CD4-positive, CD25-positive, alpha-beta regulatory T cell (primary cell): ENCODE measurements around the gene ANKS1B. TPM values are rescaled to one million over a fixed set of nuclear protein-coding genes. Genes with fewer than 3 reads are reported as not detected.
A peak's percentile ranks its signal among the peaks of the same experiment; 100 is the strongest.

Experiments
- ATAC-seq, 2 donors: fragments of 150-1000 bp; cut with Tn5 transposase; one replicate each; pipeline ENCODE4 v1.10.0; 2021; ENCODE audit warnings: low read depth in 2 of 2, moderate number of reproducible peaks in 2 of 2, moderate library complexity in 1 of 2
- DNase-seq, 3 donors: peaks; one replicate each; pipeline versions ENCODE4 v3.0.0 to v3.0.0-alpha.2; 2012 to 2022; ENCODE audit warnings: mixed read lengths in 1 of 3
- H3K27ac ChIP-seq: one replicate; pipeline ENCODE4 v1.7.0; 2013; ENCODE audit warnings: mild to moderate bottlenecking, low read length; ENCODE audit not compliant: insufficient read depth, poor library complexity, severe bottlenecking
- H3K27me3 ChIP-seq: one replicate; pipeline ENCODE4 v1.7.0; 2013; ENCODE audit warnings: low read length; ENCODE audit not compliant: control insufficient read depth, insufficient read depth
- H3K36me3 ChIP-seq: one replicate; pipeline ENCODE4 v1.7.0; 2013; ENCODE audit warnings: mild to moderate bottlenecking, low read length, moderate library complexity; ENCODE audit not compliant: control insufficient read depth, insufficient read depth
- H3K4me1 ChIP-seq: 2 replicates; pipeline ENCODE4 v1.7.0; 2013; ENCODE audit warnings: mild to moderate bottlenecking, low read length; ENCODE audit not compliant: insufficient read depth, control insufficient read depth, poor library complexity, severe bottlenecking
- H3K4me3 ChIP-seq: one replicate; pipeline ENCODE4 v1.7.0; 2013; ENCODE audit warnings: low read depth, mild to moderate bottlenecking, low read length, moderate library complexity
- H3K9me3 ChIP-seq, 2 experiments: 1 replicate in 1 of 2; 2 replicates in 1 of 2; pipeline ENCODE4 v1.7.0; 2013; ENCODE audit warnings: low read length in 2 of 2, mild to moderate bottlenecking in 1 of 2, moderate library complexity in 1 of 2; ENCODE audit not compliant: control insufficient read depth in 2 of 2
- H3K27ac Mint-ChIP-seq, 3 donors: one replicate each; pipeline ENCODE4 v1.8.0; 2020 to 2022; ENCODE audit warnings: mild to moderate bottlenecking in 3 of 3, mixed read lengths in 3 of 3, moderate library complexity in 2 of 3
- H3K27me3 Mint-ChIP-seq: one replicate; pipeline ENCODE4 v1.8.0; 2022; ENCODE audit warnings: mild to moderate bottlenecking, mixed read lengths
- H3K36me3 Mint-ChIP-seq: one replicate; pipeline ENCODE4 v1.8.0; 2020; ENCODE audit warnings: mixed read lengths
- H3K4me1 Mint-ChIP-seq, 4 donors: one replicate each; pipeline ENCODE4 v1.8.0; 2020 to 2022; ENCODE audit warnings: mixed read lengths in 4 of 4, mild to moderate bottlenecking in 1 of 4
- H3K4me3 Mint-ChIP-seq, 4 donors: one replicate each; pipeline ENCODE4 v1.8.0; 2020 to 2022; ENCODE audit warnings: mild to moderate bottlenecking in 4 of 4, mixed read lengths in 4 of 4, moderate library complexity in 3 of 4
- H3K9me3 Mint-ChIP-seq, 7 donors: one replicate each; pipeline ENCODE4 v1.8.0; 2020 to 2022; ENCODE audit warnings: mixed read lengths in 7 of 7, mild to moderate bottlenecking in 3 of 7, moderate library complexity in 2 of 7
- polyA plus RNA-seq, 4 donors: library from polyadenylated mRNA; unstranded; fragments of 300-500 nt; fragmentation: Illumina TruSeq; gene quantifications; one replicate each; pipeline ENCODE4 v1.2.3, GENCODE V29; 2021
- total RNA-seq: library from RNA; stranded (reverse); gene quantifications from one replicate; pipeline ENCODE4 v1.2.3, GENCODE V29; 2022

ANKS1B gene
- total and polyA plus RNA-seq, 5 donors from 2014 or later, result 4.0 to 15.9 (median 9.5) TPM

DNA sequence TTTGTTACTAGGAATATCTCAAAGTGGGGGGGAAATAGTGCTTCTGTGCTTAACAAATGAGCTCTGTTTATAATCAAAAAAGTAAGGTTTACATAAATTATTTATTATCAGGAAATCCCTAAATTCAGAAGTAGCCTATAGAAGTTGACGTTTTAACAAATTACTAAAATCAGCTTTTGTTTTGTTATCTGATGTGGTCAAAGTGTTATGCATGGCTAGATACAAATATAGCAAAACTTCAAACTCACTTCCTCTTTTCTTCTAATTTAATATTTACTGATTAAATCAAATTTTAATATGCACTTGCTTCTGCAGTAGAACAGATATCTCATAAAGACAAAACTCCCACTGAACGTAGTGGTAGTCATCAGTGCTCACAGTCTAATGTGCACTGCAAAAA is 289.7 kb downstream of the ANKS1B start:
- H3K4me3 Mint-ChIP-seq, result peak overlapping the region in 1 of 4 donors; percentile 43
- peaks cover 4% of the 10 kb centered on the region for H3K27me3 Mint-ChIP-seq
- no peaks in the 10 kb centered on the region for H3K4me1 Mint-ChIP-seq
- peaks cover 0 to 10% (median 1%) of the 10 kb centered on the region in 7 donors for H3K9me3 Mint-ChIP-seq
- no peaks in the 10 kb centered on the region for H3K4me1 ChIP-seq
- H3K27ac Mint-ChIP-seq, result no peak overlapping the region
- no peaks in the 10 kb centered on the region for H3K36me3 Mint-ChIP-seq
- no peak overlapping the region for H3K27ac ChIP-seq
- ATAC-seq, result no peak
- no peaks in the 10 kb centered on the region for H3K9me3 ChIP-seq
- DNase-seq, result no peak
- no peak overlapping the region for H3K4me3 ChIP-seq
- no peaks in the 10 kb centered on the region for H3K27me3 ChIP-seq
- no peaks in the 10 kb centered on the region for H3K36me3 ChIP-seq

DNA sequence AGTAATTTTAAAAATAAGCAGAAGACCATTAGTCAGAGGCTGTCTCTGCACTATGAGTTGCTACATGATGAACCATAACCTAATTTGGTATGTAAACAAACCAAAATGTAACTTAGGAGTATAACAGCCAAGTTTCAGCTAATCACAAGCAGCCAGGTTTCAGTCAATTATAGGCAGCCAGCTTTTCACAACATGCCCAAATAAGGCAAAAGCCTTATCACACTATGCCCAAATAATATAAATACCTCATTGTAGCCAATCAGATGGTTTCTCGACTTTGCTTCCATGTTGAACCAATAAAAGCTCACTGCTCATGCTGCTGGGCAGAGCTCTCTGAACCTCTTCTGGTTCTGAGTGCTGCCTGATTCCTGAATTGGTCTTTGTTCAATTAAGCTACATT is 298.6 kb downstream of the ANKS1B start:
- ATAC-seq, result no peak
- no peak for DNase-seq
- H3K27me3 ChIP-seq, result no peaks in the 10 kb centered on the region
- H3K27ac ChIP-seq, result no peak overlapping the region
- Mint-ChIP-seq H3K27ac (no peak overlapping the region), H3K4me3 (no peak overlapping the region), H3K4me1 (no peaks in the 10 kb centered on the region), H3K9me3 (peaks cover 3 to 20% (median 5%) of the 10 kb centered on the region in 7 donors), H3K36me3 (no peaks in the 10 kb centered on the region), H3K27me3 (no peaks in the 10 kb centered on the region)
- no peaks in the 10 kb centered on the region for H3K4me1 ChIP-seq
- no peaks in the 10 kb centered on the region for H3K36me3 ChIP-seq
- H3K4me3 ChIP-seq, result no peak overlapping the region
- no peaks in the 10 kb centered on the region for H3K9me3 ChIP-seq

DNA sequence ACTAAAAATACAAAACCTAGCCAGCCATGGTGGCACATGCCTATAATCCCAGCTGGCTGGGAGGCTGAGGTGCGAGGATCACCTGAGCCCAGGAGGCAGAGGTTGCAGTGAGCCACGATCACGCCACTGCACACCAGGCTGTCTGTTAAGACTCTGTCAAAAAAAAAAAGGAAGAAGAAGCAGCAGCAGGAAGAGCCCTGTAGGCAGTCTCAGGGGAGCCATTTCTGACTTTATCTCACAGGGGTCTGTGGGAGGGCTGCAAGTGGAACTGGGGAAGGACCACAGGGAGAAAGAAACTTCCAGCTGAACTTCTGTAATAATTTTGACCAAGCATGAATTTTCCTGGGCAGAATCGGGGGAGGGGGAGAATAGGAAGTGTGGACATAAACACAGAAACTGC is 304.5 kb downstream of the ANKS1B start:
- no peaks in the 10 kb centered on the region for H3K36me3 ChIP-seq
- Mint-ChIP-seq H3K4me3 (no peak overlapping the region), H3K4me1 (no peaks in the 10 kb centered on the region), H3K27ac (no peak overlapping the region), H3K9me3 (peaks cover 2 to 21% (median 4%) of the 10 kb centered on the region in 7 donors), H3K27me3 (no peaks in the 10 kb centered on the region), H3K36me3 (no peaks in the 10 kb centered on the region)
- DNase-seq (no peak), ATAC-seq (no peak)
- no peaks in the 10 kb centered on the region for H3K4me1 ChIP-seq
- no peak overlapping the region for H3K27ac ChIP-seq
- no peaks in the 10 kb centered on the region for H3K27me3 ChIP-seq
- H3K9me3 ChIP-seq, result no peaks in the 10 kb centered on the region
- H3K4me3 ChIP-seq, result no peak overlapping the region

DNA sequence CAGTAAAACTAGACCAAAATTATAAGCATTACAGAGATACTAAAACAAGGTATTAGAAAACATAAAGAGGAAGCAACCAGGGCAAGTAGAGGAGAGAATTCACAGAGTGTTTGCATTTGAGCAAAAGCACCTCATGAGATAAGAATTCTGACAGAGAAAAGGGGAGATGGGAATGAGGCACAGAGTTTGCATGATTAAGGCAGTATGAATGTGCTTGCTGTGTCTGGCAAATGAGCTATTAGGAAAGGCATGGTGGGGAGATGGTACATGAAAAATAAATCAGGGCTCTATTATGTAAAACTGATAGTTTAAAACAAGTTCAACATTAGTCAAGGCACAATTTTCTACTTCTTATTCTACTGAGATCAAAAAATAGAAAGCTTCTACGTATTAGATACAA is 314.1 kb downstream of the ANKS1B start:
- H3K4me3 Mint-ChIP-seq, result no peak overlapping the region

DNA sequence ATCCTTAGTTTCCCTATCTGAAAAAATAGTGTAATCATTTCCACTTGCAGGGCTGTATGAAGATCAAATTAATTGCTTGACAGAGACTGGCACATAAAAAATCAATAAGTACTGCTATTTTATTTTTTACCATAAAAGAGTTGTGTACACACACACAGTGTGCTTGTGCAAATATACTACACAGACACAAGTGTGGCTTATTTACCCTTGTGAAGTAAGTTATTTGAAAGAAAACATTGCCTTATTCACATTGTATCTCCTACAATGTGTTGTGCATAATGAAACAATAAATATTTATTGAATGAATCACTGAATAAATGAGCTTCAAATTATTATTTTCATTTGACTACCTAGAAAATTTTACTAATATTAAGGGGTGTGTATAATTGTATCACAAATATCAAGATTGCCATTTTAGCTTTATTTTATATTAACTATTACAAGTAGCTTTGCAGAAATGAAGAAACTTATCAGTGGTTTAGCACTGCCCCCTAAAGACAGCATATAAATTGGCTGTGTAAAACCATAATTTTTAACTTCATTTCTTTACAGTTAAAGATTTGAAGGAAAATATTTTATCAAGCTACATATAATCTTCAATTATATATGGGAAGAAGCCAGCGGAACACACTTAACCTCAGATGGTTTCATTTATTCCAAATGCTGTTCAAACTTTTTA is 325.9 kb downstream of the ANKS1B start:
- no peaks in the 10 kb centered on the region for H3K27me3 ChIP-seq
- H3K36me3 Mint-ChIP-seq, result no peaks in the 10 kb centered on the region

More for the DNA sequence above, 314.1 kb downstream of the ANKS1B start:
- ATAC-seq (no peak), DNase-seq (no peak)
- no peaks in the 10 kb centered on the region for H3K9me3 ChIP-seq
- no peak overlapping the region for H3K27ac ChIP-seq
- H3K4me1 ChIP-seq, result no peaks in the 10 kb centered on the region
- H3K4me3 ChIP-seq, result no peak overlapping the region
- no peaks in the 10 kb centered on the region for H3K27me3 Mint-ChIP-seq
- H3K36me3 Mint-ChIP-seq, result no peaks in the 10 kb centered on the region
- H3K4me1 Mint-ChIP-seq, result no peaks in the 10 kb centered on the region
- peaks cover 0 to 8% (median 1%) of the 10 kb centered on the region in 7 donors for H3K9me3 Mint-ChIP-seq
- no peak overlapping the region for H3K27ac Mint-ChIP-seq
- H3K36me3 ChIP-seq, result no peaks in the 10 kb centered on the region
- no peaks in the 10 kb centered on the region for H3K27me3 ChIP-seq

DNA sequence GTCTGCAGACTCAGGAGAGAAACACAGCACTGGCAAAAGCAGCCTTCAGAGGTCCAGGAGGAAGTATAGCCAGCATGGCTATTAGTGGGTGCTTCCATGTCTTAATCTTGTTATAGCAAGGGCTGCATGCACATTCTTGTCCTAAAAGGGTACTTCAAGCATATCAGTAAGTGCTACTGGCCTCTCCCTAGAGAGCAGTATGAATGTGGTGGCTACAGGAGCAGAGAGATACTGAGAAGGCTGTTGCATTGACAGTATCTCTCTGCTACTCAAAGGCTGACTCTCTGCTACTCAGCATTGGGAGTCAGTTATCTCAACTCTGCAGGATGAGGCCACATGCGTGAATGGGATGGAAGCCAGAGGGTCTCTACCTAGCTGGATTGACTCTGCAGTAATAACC is 335.2 kb downstream of the ANKS1B start:
- Histone ChIP-seq H3K9me3 (no peaks in the 10 kb centered on the region), H3K36me3 (no peaks in the 10 kb centered on the region), H3K27me3 (no peaks in the 10 kb centered on the region), H3K4me3 (no peak overlapping the region), H3K4me1 (no peaks in the 10 kb centered on the region), H3K27ac (no peak overlapping the region)
- DNase-seq (no peak), ATAC-seq (no peak)
- H3K4me3 Mint-ChIP-seq, result no peak overlapping the region
- no peaks in the 10 kb centered on the region for H3K27me3 Mint-ChIP-seq
- no peaks in the 10 kb centered on the region for H3K36me3 Mint-ChIP-seq
- H3K9me3 Mint-ChIP-seq, result peaks cover 0 to 4% (median 0%) of the 10 kb centered on the region in 7 donors
- no peak overlapping the region for H3K27ac Mint-ChIP-seq
- no peaks in the 10 kb centered on the region for H3K4me1 Mint-ChIP-seq

More for the DNA sequence above, 325.9 kb downstream of the ANKS1B start:
- Mint-ChIP-seq H3K27ac (no peak overlapping the region), H3K9me3 (peaks cover 0 to 4% (median 0%) of the 10 kb centered on the region in 7 donors), H3K27me3 (no peaks in the 10 kb centered on the region), H3K4me3 (no peak overlapping the region), H3K4me1 (no peaks in the 10 kb centered on the region)
- Histone ChIP-seq H3K27ac (no peak overlapping the region), H3K4me1 (no peaks in the 10 kb centered on the region), H3K4me3 (no peak overlapping the region), H3K9me3 (no peaks in the 10 kb centered on the region), H3K36me3 (no peaks in the 10 kb centered on the region)
- peak in 1 of 3 donors; percentile 1 for DNase-seq
- ATAC-seq, result no peak

DNA sequence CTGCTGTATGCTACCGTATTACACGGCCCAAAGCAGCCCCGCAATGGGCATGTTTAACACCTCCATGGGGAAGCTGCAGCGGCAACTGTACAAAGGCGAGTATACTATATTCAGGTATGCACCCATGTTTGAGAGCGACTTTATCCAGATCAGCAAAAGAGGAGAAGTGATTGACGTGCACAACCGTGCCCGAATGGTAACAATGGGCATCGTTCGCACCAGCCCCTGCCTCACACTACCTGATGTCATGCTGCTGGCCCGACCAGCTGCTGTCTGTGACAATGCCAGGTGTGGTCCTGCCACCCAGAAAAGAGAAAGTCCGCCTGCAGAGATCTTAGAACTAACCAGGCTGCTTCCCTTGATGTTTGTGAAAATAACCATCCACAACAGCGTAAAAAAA is 336.6 kb downstream of the ANKS1B start:
- no peaks in the 10 kb centered on the region for H3K27me3 Mint-ChIP-seq
- peaks cover 0 to 4% (median 0%) of the 10 kb centered on the region in 7 donors for H3K9me3 Mint-ChIP-seq
- no peaks in the 10 kb centered on the region for H3K36me3 Mint-ChIP-seq
- Histone ChIP-seq H3K36me3 (no peaks in the 10 kb centered on the region), H3K4me1 (no peaks in the 10 kb centered on the region), H3K27ac (no peak overlapping the region), H3K27me3 (no peaks in the 10 kb centered on the region), H3K9me3 (no peaks in the 10 kb centered on the region), H3K4me3 (no peak overlapping the region)
- no peaks in the 10 kb centered on the region for H3K4me1 Mint-ChIP-seq
- ATAC-seq, result no peak
- H3K4me3 Mint-ChIP-seq, result no peak overlapping the region
- DNase-seq, result no peak
- H3K27ac Mint-ChIP-seq, result no peak overlapping the region

DNA sequence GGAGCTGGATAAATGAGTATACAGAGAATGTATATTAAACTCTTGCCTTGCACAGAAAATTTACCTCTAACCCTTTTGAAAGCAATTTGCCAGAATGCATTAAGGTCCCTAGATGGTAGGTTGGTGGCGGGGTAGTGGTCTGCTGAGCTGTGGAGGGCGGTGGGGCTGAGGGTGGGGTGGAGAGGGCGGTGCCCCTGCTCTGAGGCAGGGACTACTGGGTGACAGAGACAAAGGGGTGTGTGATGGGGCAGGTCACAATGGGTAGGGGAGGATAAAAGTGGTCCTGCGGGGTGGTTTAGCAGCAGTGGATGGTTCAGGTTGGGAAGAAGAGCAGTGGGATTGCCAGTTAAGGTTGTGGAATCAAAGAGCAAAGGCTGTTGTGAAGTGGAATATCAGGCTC is 337.3 kb downstream of the ANKS1B start, which contains the start of gene GARIN6:
GARIN6 (plus strand) TSS at position 301 of the 400 bp plus-strand sequence. CDS start 422 bp downstream, outside the sequence.
- H3K9me3 ChIP-seq, result no peaks in the 10 kb centered on the region
- Mint-ChIP-seq H3K27ac (no peak within 1 kb of the TSS), H3K27me3 (no peaks in the 10 kb centered on the region), H3K4me1 (no peaks in the 10 kb centered on the region), H3K4me3 (no peak within 1 kb of the TSS), H3K36me3 (no peaks in the 10 kb centered on the region), H3K9me3 (peaks cover 0 to 4% (median 0%) of the 10 kb centered on the region in 7 donors)
- H3K27ac ChIP-seq, result no peak within 1 kb of the TSS
- H3K36me3 ChIP-seq, result no peaks in the 10 kb centered on the region
- DNase-seq, result no peak
- H3K4me1 ChIP-seq, result no peaks in the 10 kb centered on the region
- ATAC-seq, result no peak
- H3K27me3 ChIP-seq, result no peaks in the 10 kb centered on the region
- no peak within 1 kb of the TSS for H3K4me3 ChIP-seq
